ENCODE results near the gene AKR7A3.

- TF ChIP-seq CTCF (IDR thresholded peaks at IDR 0.05) (no peak), EP300 (IDR thresholded peaks at IDR 0.05) (no peak), POLR2AphosphoS5 (IDR thresholded peaks at IDR 0.05) (no peak), POLR2A (IDR thresholded peaks at IDR 0.05) (no peak)
These were observed 13.9 kb downstream of the AKR7A3 start for GRCh38 chr1:19274636-19275035.
